Pericardium fibroblast (primary cell): ENCODE data around the gene PRH1. TPM values are rescaled to one million over a fixed set of nuclear protein-coding genes. Genes with fewer than 3 reads are reported as not detected.

Experiments used
- total RNA-seq: library from RNA; depleted of rRNA; stranded (reverse); fragments of >200 nt; gene quantifications from 2 replicates; pipeline ENCODE4 v1.2.3, GENCODE V29; 2015

PRH1 gene
- total RNA-seq, result 2.6 and 4.1 TPM in 2 replicates

GRCh38 chr12:10884086-10884725, at the start of gene PRH1:
PRH1 (minus strand) TSS chr12:10884255; CDS start chr12:10884217, 38 bp downstream.

GRCh38 chr12:10928746-10929286, 44.8 kb upstream of the PRH1 start, which contains the start of gene PRH2:
PRH2 (plus strand) TSS chr12:10929236; CDS start chr12:10929274, 38 bp downstream.

GRCh38 chr12:10909462-10909861, 25.4 kb upstream of the PRH1 start, which contains the start of gene TAS2R13:
TAS2R13 (minus strand) TSS chr12:10909562; CDS start chr12:10909298, 264 bp downstream.

GRCh38 chr12:10849425-10849878, 34.6 kb downstream of the PRH1 start, which contains the start of gene PRR4:
PRR4 (minus strand) TSS chr12:10849475; CDS start chr12:10849437, 38 bp downstream.

Other genes starting within 250 kb of the PRH1 start
- 0.26 TPM in 1 of 2 replicates, not detected in the other for gene STYK1, start 210.2 kb downstream of the PRH1 start, total RNA-seq
- 218 and 242 TPM in 2 replicates for gene YBX3, start 160.9 kb downstream of the PRH1 start, total RNA-seq
- not detected in 2 replicates for gene TAS2R7, start 81.6 kb downstream of the PRH1 start, total RNA-seq
- not detected in 2 replicates for gene TAS2R8, start 77.0 kb downstream of the PRH1 start, total RNA-seq
- gene TAS2R9, start 74.1 kb downstream of the PRH1 start, total RNA-seq, result not detected in 2 replicates
- 0.26 TPM in 1 of 2 replicates, not detected in the other for gene TAS2R10, start 57.9 kb downstream of the PRH1 start, total RNA-seq
- not detected in 2 replicates for gene PRR4, start 34.8 kb downstream of the PRH1 start, total RNA-seq
- not detected in 2 replicates for gene TAS2R13, start 25.3 kb upstream of the PRH1 start, total RNA-seq
- gene PRH2, start 45.0 kb upstream of the PRH1 start, total RNA-seq, result 2.3 TPM in 1 of 2 replicates, not detected in the other
- 2.1 and 6.3 TPM in 2 replicates for gene TAS2R14, start 55.0 kb upstream of the PRH1 start, total RNA-seq
- 0.43 TPM in 1 of 2 replicates, not detected in the other for gene TAS2R50, start 102.7 kb upstream of the PRH1 start, total RNA-seq
- gene TAS2R20, start 114.0 kb upstream of the PRH1 start, total RNA-seq, result 0.68 and 0.93 TPM in 2 replicates
- gene TAS2R19, start 138.4 kb upstream of the PRH1 start, total RNA-seq, result 0.17 and 0.35 TPM in 2 replicates
- gene TAS2R31, start 147.2 kb upstream of the PRH1 start, total RNA-seq, result 0.35 TPM in 1 of 2 replicates, not detected in the other
- not detected in 2 replicates for gene TAS2R46, start 178.0 kb upstream of the PRH1 start, total RNA-seq
- gene TAS2R43, start 208.1 kb upstream of the PRH1 start, total RNA-seq, result not detected in 2 replicates